ENCODE data around the gene PCID2. TPM values are rescaled to one million over a fixed set of nuclear protein-coding genes. Genes with fewer than 3 reads are reported as not detected.

Gene PCID2
- total and polyA plus RNA-seq, 2 experiments from 2014 or later = 79.6 to 107 TPM

DNA sequence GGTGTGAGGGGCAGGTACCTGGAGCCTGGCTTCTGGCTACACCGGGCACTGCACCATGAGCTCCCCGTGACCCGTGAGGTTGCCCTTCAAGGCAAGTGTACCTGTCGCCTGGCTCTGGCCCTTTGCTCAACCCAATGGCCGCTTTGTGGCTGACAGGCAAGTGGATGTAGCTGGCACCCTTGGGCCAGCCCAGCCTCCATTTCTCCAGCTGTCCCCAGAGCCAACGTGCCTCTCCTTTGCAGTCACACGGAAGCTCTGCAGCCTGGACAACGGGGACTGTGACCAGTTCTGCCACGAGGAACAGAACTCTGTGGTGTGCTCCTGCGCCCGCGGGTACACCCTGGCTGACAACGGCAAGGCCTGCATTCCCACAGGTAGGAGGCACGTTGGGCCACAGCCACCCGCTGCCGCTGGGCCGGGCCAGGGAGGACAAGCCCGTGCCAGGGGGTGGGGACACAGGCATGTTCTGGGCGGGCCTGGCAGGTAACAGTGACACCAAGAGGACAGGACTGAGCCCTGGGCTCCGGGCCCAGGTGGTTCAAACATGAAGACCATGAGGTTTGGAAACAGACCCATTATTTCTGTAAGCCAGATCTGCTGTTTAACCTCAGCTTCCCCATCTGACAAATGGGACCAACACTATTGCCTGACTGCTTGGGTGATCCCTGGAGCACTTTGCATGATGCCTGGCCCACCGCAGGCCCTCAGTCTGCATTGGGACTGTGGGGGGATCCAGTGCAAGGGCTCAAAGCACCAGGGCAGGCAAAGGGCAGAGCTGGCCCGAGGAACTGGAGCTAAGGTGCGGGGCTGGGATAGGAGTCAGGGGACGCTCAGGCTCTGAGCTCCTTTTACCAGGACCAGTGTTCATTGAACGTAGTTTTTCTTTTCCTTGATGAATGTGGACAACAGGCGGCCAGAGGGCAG lies 67.5 kb downstream of the PCID2 start:
- Mint-ChIP-seq H3K4me1 (peaks cover 14% of the 10 kb centered on the region), H3K27me3 (ENCODE audit: insufficient read depth, low read depth, poor library complexity) (no peaks in the 10 kb centered on the region), H3K27ac (no peak overlapping the region), H3K4me3 (no peak overlapping the region), H3K9me3 (no peaks in the 10 kb centered on the region), H3K36me3 (ENCODE audit: low read depth) (no peaks in the 10 kb centered on the region)
- no peaks in the 10 kb centered on the region for H3K36me3 ChIP-seq (ENCODE audit: insufficient read depth)
- ATAC-seq (no peak), DNase-seq (ENCODE audit: low spot score) (no peak)
- H3F3A ChIP-seq (replicated peaks; ENCODE audit: low read depth) = no peaks in the 10 kb centered on the region
- no peak overlapping the region for H3K4me2 ChIP-seq
- TF ChIP-seq, protein P1, sequence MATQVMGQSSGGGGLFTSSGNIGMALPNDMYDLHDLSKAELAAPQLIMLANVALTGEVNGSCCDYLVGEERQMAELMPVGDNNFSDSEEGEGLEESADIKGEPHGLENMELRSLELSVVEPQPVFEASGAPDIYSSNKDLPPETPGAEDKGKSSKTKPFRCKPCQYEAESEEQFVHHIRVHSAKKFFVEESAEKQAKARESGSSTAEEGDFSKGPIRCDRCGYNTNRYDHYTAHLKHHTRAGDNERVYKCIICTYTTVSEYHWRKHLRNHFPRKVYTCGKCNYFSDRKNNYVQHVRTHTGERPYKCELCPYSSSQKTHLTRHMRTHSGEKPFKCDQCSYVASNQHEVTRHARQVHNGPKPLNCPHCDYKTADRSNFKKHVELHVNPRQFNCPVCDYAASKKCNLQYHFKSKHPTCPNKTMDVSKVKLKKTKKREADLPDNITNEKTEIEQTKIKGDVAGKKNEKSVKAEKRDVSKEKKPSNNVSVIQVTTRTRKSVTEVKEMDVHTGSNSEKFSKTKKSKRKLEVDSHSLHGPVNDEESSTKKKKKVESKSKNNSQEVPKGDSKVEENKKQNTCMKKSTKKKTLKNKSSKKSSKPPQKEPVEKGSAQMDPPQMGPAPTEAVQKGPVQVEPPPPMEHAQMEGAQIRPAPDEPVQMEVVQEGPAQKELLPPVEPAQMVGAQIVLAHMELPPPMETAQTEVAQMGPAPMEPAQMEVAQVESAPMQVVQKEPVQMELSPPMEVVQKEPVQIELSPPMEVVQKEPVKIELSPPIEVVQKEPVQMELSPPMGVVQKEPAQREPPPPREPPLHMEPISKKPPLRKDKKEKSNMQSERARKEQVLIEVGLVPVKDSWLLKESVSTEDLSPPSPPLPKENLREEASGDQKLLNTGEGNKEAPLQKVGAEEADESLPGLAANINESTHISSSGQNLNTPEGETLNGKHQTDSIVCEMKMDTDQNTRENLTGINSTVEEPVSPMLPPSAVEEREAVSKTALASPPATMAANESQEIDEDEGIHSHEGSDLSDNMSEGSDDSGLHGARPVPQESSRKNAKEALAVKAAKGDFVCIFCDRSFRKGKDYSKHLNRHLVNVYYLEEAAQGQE (IDR thresholded peaks at IDR 0.05; ENCODE audit: unreplicated experiment) = no peak
- TF ChIP-seq EZH2 (IDR thresholded peaks at IDR 0.05; ENCODE audit: low read depth, unreplicated experiment) (no peak), POLR2AphosphoS5 (IDR thresholded peaks at IDR 0.05; ENCODE audit: low read depth) (no peak), STAT1 (IDR thresholded peaks at IDR 0.05; ENCODE audit: unreplicated experiment) (no peak), ZNF331 (CRISPR knock-in tag; IDR thresholded peaks at IDR 0.05; ENCODE audit: low read depth) (no peak), JUNB (IDR thresholded peaks at IDR 0.05; ENCODE audit: unreplicated experiment) (no peak), ZNF114 (CRISPR knock-in tag; IDR thresholded peaks at IDR 0.05) (no peak), EZH2phosphoT487 (IDR thresholded peaks at IDR 0.05; ENCODE audit: unreplicated experiment) (no peak), CREB1 (CRISPR knock-in tag; IDR thresholded peaks at IDR 0.05; ENCODE audit: low read depth) (no peak)
- TF ChIP-seq, protein P2, sequence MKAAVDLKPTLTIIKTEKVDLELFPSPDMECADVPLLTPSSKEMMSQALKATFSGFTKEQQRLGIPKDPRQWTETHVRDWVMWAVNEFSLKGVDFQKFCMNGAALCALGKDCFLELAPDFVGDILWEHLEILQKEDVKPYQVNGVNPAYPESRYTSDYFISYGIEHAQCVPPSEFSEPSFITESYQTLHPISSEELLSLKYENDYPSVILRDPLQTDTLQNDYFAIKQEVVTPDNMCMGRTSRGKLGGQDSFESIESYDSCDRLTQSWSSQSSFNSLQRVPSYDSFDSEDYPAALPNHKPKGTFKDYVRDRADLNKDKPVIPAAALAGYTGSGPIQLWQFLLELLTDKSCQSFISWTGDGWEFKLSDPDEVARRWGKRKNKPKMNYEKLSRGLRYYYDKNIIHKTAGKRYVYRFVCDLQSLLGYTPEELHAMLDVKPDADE (IDR thresholded peaks at IDR 0.05) = no peak
- H3K9me2 ChIP-seq (ENCODE audit: insufficient read depth) = no peaks in the 10 kb centered on the region
- H3K79me2 ChIP-seq (replicated peaks; ENCODE audit: insufficient read depth) = no peaks in the 10 kb centered on the region
- no peaks in the 10 kb centered on the region for H3K27me3 ChIP-seq (ENCODE audit: insufficient read depth)
- no peaks in the 10 kb centered on the region for H4K20me1 ChIP-seq (replicated peaks; ENCODE audit: insufficient read depth)
- no peak overlapping the region for H3K27ac ChIP-seq (ENCODE audit: low read depth)
- H3K4me1 ChIP-seq (ENCODE audit: insufficient read depth) = peaks cover 9% of the 10 kb centered on the region
- no peak overlapping the region for H3K4me3 ChIP-seq
- no peak overlapping the region for H2AFZ ChIP-seq

DNA sequence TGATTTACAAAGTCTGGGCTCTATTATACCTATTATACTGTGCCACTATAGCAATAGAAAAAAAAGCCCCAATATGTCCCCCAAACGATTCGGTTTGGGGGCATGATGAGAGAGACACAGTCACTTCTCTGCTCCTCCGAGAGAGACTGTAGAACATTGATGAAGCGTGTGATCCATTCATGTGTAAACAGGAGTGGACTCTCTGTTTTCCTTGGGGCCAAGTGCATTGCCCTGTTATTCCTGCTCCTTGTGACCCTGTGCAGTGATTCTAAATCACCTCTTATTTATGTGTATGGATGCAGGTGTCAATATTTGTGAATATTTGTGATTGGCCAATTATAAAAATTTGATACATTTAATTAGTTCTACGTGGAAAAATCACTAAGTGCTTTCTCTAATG lies 68.9 kb downstream of the PCID2 start:
- Histone ChIP-seq H3K4me3 (no peak overlapping the region), H3K36me3 (ENCODE audit: insufficient read depth) (no peaks in the 10 kb centered on the region), H4K20me1 (replicated peaks; ENCODE audit: insufficient read depth) (no peaks in the 10 kb centered on the region), H3K9me2 (ENCODE audit: insufficient read depth) (no peaks in the 10 kb centered on the region), H3K27me3 (ENCODE audit: insufficient read depth) (no peaks in the 10 kb centered on the region), H3K79me2 (replicated peaks; ENCODE audit: insufficient read depth) (no peaks in the 10 kb centered on the region), H3F3A (replicated peaks; ENCODE audit: low read depth) (no peaks in the 10 kb centered on the region), H2AFZ (no peak overlapping the region), H3K27ac (ENCODE audit: low read depth) (no peak overlapping the region), H3K4me1 (ENCODE audit: insufficient read depth) (peaks cover 9% of the 10 kb centered on the region), H3K4me2 (no peak overlapping the region)
- ATAC-seq (no peak), DNase-seq (ENCODE audit: low spot score) (no peak)
- H3K4me3 Mint-ChIP-seq = no peak overlapping the region
- no peaks in the 10 kb centered on the region for H3K9me3 Mint-ChIP-seq
- no peaks in the 10 kb centered on the region for H3K27me3 Mint-ChIP-seq (ENCODE audit: insufficient read depth, low read depth, poor library complexity)
- TF ChIP-seq CREB1 (CRISPR knock-in tag; IDR thresholded peaks at IDR 0.05; ENCODE audit: low read depth) (no peak), ZNF331 (CRISPR knock-in tag; IDR thresholded peaks at IDR 0.05; ENCODE audit: low read depth) (no peak), JUNB (IDR thresholded peaks at IDR 0.05; ENCODE audit: unreplicated experiment) (no peak), EZH2phosphoT487 (IDR thresholded peaks at IDR 0.05; ENCODE audit: unreplicated experiment) (no peak), EZH2 (IDR thresholded peaks at IDR 0.05; ENCODE audit: low read depth, unreplicated experiment) (no peak), NANOG (IDR thresholded peaks at IDR 0.05; ENCODE audit: borderline replicate concordance) (no peak), POLR2AphosphoS5 (IDR thresholded peaks at IDR 0.05; ENCODE audit: low read depth) (no peak)
- TF ChIP-seq, protein P3, sequence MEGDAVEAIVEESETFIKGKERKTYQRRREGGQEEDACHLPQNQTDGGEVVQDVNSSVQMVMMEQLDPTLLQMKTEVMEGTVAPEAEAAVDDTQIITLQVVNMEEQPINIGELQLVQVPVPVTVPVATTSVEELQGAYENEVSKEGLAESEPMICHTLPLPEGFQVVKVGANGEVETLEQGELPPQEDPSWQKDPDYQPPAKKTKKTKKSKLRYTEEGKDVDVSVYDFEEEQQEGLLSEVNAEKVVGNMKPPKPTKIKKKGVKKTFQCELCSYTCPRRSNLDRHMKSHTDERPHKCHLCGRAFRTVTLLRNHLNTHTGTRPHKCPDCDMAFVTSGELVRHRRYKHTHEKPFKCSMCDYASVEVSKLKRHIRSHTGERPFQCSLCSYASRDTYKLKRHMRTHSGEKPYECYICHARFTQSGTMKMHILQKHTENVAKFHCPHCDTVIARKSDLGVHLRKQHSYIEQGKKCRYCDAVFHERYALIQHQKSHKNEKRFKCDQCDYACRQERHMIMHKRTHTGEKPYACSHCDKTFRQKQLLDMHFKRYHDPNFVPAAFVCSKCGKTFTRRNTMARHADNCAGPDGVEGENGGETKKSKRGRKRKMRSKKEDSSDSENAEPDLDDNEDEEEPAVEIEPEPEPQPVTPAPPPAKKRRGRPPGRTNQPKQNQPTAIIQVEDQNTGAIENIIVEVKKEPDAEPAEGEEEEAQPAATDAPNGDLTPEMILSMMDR (conservative IDR thresholded peaks at IDR 0.05; ENCODE audit: low read depth in 2 of 2) = no peak
- TF ChIP-seq, protein P1 (IDR thresholded peaks at IDR 0.05; ENCODE audit: unreplicated experiment) = no peak
- no peak overlapping the region for H3K27ac Mint-ChIP-seq
- H3K36me3 Mint-ChIP-seq (ENCODE audit: low read depth) = no peaks in the 10 kb centered on the region
- H3K4me1 Mint-ChIP-seq = peaks cover 14% of the 10 kb centered on the region
